ENCODE results near the gene MRPS34.

DNA sequence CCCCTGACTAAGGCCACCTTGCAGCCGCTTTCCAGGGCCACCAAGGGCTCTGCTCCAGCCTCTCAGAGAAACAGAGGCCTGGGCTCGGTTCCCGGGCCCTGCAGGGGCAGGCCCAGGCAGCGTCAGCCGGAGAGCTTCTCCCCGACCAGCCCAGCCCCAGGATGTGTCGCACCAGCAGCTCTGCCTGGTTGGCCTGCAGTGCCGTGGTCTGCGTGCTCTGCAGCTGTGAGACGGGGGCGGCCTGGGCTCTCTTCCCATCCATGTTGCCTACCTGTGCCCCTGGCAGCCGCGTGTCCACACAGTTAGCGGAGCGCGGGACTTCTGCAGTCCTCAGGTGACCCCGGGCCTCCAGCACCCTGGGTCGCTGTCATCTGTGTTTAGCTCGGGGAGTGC, 15.8 kb upstream of the MRPS34 start:
- no peak for TF ChIP-seq POLR2AphosphoS5 (IDR thresholded peaks at IDR 0.05)
- TF ChIP-seq, protein P1, sequence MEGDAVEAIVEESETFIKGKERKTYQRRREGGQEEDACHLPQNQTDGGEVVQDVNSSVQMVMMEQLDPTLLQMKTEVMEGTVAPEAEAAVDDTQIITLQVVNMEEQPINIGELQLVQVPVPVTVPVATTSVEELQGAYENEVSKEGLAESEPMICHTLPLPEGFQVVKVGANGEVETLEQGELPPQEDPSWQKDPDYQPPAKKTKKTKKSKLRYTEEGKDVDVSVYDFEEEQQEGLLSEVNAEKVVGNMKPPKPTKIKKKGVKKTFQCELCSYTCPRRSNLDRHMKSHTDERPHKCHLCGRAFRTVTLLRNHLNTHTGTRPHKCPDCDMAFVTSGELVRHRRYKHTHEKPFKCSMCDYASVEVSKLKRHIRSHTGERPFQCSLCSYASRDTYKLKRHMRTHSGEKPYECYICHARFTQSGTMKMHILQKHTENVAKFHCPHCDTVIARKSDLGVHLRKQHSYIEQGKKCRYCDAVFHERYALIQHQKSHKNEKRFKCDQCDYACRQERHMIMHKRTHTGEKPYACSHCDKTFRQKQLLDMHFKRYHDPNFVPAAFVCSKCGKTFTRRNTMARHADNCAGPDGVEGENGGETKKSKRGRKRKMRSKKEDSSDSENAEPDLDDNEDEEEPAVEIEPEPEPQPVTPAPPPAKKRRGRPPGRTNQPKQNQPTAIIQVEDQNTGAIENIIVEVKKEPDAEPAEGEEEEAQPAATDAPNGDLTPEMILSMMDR (IDR thresholded peaks at IDR 0.05), result no peak
